HG02840 (cell line): ENCODE data around the gene PFKP.

Experiments used
- ATAC-seq: cut with Tn5 transposase; IDR thresholded peaks from one replicate; pipeline ENCODE4 v1.9.1; 2021; ENCODE audit warnings: mild to moderate bottlenecking, moderate library complexity, moderate number of reproducible peaks; ENCODE audit not compliant: unreplicated experiment, low FRiP score

PFKP gene

DNA sequence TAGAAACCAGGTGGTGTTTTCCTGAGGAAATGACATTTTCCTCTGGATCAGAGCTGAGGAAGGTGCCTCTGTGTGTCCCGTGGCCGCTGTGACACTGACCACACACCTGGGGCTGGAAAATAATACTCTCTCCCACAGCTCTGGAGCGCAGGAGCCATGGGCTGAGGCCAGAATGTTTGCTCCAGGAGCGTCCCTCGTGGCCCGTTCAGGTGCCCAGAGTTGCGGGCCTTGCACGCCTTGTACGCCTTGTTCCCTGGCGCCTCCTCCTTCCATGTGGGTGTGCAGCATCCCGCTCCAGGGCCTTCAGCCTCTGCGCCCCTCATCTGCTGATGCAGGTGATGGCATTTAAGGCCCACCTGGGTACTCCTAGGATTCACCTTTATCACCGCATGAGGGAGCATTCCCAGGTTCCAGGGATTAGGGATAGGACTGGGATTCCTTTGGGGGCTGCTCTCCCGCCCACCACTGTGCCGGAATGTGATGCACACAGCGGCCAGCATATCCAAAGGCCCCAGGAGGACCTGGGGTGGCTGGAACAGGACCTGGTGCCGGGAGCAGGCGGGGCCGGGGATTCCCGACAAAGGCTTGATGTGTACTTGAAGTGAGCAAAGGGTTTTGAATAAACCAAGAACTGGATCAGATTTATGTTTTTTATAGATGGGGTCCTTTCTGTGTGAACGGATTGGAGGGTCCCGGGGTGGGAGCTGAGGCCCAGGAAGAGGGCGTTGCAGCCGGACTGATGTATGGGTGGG is 61.2 kb downstream of the PFKP start:
- ATAC-seq = no peak

DNA sequence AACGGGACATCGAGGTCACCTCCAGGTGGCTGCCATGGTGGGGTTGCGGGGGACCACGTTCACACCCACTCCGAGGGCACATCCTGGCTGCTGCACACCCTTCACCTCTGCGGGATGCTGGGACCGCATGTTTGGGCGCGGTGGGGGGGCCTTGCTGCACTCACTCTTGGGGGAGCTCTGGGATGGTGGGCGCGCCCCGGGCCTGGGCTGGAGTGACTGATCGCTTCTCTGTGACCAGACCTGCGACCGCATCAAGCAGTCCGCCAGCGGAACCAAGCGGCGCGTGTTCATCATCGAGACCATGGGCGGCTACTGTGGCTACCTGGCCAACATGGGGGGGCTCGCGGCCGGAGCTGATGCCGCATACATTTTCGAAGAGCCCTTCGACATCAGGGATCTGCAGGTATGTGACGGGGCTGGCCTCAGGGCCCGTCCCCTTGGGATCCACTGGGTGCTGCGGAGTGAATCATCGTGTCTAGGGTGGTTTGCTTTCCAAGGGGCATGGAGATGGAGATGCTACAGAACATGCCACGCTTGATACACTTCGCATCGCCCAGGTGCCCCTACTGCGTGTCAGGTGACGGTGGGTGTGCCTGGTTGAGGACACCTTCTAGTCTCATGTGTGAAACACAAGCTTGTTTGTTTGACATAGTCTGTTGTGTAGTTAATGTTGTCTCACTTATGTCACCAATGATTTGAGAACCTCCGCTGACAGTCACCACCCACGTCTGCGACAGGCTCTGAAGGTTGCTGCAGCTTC is 62.4 kb downstream of the PFKP start:
- no peak for ATAC-seq

DNA sequence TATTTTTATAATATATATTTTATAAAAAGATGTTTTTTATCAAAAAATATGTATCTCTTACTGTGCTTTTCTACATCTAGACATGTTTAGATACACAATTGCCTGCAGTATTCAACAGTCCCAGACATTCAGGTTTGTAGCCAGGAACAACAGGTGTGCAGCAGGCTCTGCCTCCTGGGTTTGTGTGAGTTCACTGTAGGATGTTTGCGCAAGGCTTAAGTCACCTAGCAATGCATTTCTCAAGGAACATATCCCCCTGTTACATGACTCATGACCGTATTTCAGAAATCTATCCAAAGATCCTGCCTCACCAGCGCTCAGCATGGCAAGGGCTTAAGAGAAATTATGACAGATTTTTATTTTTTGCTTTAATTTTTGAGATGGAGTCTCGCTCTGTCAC is 63.8 kb downstream of the PFKP start:
- no peak for ATAC-seq

DNA sequence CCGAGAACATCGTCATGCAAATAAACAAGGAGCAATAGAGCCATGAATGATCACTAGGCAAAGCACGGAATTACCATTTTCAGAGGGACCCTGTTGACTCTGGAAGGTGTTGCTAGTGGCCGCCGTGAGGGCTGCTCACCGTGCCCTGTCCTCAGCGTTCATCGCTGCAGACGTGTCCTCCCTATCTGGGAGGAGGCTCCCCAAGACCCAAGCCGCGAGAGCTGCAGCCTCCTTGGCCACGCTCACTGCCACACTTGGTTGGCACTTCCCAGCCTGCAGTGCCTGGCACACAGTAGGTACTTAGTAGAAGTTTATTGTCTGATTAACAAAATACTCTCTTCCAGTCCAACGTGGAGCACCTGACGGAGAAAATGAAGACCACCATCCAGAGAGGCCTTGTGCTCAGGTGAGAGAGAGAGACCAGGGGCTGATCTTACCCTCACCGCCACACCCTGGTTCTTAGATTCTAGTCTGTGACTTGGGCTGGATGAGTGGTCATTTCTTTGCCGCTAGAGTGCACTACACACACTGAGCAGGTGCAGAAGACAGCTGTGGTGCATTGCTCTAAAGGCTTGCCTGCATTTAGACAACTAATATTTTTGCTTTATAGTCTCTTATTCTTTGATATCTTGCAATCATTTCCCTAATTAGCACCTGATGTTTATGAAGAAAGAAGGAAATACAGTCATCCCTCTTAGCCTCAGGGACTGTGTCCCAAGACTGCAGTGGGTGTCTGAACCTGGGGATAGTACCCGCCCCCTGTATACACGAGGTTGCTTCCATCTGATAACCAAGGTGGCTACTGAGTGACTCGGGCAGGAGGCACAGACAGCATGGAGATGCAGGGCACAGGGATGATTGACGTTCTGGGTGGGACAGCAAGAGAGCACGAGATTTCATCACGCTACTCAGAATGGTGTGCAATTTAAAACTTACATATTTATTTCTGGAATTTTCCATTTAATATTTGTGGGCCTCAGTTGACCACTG is 65.0 kb downstream of the PFKP start:
- ATAC-seq = no peak

DNA sequence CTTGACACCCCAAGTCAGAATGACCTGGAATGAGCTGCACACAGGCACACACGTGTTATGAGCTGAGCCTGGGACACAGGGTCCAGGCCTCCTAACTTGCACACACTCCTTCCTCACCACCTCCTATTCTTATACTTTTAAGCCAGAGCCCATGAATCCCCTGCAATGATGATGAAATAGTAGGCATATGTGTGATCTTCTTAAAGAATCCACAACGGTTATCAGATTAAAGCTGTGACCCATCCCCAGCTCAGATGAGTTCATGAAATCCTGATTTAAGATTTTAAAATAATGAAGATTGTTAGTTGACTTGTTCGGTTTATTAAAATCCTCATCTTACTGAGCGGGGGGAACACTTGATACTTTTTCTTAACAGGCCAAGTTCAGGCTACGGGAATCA is 66.6 kb downstream of the PFKP start:
- ATAC-seq = no peak

DNA sequence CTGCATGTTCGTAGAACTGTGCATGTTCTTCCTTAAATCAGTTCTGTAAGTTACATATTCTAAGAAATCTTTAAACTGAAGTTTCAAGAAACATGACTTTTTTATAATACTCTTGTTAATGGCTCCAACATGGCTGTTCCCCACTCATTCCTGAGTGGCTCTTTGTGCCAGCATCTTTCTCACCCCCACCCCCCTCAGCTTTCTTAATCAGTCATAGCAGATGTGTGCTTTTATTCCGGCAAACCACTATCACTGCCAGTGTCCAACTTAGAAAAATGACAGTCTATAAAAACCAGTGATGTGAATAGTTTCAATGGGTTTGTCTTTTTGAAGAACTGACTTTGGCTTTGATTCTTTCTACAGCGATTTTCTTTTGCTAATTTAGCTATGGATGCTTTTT is 67.7 kb downstream of the PFKP start:
- no peak for ATAC-seq

DNA sequence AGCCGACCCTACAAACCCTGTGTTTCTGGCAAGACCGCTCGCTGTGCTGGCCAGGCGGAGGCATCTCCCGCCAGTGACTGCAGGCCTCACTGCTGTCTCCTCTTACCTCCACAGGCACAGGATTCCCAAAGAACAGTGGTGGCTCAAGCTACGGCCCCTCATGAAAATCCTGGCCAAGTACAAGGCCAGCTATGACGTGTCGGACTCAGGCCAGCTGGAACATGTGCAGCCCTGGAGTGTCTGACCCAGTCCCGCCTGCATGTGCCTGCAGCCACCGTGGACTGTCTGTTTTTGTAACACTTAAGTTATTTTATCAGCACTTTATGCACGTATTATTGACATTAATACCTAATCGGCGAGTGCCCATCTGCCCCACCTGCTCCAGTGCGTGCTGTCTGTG is 69.0 kb downstream of the PFKP start:
- ATAC-seq = no peak

DNA sequence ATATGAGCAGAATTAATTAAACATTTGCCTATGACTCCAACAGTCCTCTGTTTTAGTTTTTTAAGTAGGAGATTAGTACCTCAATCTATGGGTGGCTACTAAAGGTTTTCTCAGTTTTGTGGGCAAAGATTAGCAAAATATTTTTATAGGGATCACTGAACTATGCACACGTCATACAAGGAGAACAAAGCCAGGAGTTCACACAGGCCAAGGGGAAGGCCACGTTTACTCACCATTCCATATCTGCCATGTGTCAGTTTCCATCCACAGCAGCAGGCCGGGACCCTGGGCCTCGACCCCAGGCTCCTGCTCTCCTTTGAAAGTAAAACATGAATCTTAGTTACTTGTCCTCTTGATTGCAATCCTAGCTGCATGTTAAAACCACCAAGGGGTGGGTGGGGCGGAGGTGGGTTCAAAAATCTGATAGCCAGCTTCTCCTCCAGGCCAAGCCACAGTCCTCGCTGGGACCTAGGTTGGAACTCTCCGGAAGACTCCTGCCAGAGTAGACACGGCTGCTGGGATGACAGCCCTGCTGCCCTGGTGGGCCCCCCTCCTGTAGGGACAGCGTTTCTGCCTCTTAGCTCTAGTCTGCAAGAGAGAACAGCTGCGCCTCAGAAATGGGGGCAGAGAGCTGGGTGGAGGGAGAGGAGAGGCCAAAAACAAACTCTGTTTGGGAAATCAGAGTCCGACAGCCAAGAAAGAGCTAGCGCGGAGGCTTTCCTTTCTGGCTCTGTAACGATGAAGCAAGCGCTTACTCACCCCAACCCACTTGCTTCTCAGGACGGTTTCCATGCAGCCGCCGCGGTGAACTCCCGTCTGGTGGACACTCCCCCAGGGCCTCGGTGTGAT is 69.6 kb downstream of the PFKP start:
- no peak for ATAC-seq

DNA sequence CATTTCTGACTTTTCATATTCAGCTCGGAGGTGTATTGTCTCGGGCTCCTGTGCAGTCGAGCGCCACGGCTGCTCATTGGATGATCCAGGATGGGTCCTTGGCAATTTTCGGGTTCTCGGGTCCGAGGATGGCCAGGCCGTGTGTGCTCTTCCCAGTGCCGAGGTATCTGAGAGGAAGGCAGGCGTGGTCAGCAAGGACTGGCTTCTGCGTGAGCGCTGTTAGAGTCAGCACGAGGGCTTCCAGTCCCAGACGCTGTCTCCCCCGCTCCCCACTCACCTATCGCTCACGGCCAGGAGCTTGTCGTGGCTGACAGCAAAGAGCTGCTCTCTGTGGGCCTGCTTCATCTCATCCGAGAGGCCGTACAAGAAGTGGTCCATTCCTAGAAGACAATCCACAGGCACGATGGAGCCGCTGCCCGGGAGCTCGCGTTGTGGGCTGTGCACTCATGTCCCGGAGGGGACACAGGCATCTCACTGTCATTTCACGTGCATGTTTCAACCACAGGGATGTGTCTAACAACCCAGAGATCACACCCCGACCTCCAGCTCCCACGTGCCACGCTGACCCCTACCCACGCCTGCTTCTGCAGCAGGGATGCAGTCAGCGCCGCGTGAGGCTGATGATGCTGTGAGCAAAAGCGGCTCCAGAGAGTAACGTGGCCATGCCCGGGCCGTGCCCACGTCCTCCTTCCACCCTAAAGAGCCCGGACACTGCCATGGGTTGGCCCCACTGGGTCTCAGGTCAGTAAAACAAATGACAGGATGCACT is 70.8 kb downstream of the PFKP start:
- ATAC-seq = no peak

DNA sequence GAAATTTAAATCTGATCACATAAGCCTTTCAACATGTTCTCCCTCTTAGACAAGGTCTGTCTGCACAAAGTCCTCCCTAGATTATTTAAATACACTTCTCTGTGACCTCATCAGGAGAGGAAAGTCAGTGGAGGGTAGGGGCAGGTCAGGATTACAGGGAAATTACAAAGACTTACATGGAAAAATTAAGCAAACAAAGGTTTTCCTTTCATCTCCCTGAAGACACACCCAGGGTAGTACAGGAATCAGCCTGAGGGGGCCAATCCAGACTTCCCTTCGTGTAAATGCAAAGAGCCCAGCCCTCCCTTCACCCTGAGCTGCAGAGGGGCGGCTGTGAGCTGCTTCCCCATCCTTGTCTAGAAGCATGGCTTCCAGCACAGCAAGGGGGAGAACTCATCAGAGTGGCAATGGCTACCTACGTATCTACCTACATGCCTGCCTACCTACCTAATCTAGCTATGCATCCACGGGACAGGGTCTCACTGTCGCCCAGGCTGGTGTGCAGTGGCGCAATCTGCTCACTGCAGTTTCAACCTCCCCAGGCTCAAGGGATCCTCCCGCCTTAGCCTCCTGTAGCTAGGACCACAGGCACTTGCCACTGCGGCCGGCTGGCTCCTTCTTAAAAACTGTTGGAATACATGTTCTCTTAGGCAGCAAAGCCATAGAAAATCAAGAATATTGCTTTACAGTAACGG is 72.0 kb downstream of the PFKP start:
- ATAC-seq = no peak

DNA sequence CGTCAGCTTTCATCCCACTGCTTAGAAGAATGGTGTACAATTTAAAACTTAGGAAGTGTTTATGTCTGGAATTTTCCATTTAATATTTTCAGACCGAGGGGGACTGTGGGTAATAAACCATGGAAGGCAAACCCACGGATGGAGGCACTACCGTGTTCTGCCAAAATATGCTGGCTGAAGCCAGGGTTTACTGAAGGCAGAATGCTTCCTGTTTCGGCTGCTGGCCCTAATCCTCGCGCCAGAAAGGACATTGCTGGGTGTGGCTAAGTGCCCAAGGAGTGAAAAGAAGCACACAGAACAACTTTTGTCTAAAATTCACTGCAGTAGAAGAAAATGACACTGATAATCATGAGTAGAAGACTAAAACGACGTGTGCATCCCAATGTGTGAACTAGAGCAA is 72.9 kb downstream of the PFKP start:
- ATAC-seq = no peak

DNA sequence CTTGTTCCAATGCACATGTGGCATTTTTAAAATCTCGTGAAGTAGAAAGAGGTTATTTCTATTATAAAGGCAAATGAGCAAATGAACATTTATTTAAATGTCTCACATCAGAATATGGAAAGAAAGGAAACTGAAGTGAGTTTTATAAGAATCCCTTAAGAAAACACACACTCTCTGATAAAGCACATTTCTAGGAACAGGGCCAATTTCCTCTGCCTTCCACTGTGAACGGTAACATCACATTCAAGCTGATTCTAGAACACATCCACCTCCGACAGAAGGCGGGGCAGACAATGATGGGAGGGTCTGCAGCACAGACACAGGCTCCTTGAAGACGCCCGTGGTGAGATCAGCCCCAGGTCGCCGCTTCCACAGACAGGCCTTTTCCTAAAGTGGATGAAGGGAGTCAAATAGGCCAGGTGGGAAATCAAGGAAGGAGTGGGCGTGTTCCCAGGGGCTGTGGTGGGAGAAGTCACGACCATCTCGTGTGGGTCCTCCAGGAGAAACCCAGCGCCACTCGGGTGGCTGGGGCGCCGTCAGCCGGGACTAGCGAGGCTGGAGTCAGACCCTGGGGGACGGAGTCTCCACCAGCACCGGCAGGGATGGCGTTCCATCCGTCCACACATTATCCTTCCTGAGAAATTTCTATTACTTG is 74.1 kb downstream of the PFKP start:
- ATAC-seq = no peak

DNA sequence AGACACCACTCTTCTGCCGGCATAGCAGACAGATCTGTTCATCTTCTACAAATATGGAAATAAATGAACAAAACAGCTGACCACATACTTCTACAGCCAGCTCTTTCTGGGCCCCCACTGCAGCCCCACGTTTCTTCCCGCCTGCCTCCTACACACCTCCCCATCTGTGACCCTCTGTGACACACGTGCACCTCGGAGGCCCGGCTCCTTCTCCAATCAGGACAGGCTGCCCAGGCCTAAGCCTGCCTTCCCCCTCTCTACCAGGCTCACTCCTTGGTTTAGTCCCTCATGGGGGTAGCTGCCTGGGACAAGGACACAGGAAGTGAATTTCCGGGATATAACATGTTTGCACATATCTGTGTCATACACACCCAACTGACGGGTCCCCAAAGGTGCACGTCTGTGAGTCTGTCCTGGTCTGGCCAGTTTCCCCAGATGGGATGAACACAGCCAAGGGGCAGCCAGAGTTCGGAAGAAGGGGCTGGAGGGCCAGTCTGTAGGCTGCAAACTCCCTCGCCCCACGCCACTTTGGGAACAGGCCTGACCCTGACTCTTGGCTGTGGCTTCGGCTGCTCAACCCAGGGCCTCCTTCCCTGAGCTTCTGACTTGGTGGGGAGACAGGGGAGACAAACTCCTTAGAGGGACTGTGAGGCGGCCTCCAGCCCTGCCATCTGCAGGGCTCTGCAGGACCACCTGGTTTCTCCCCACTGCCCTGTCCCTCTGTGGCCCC is 75.0 kb downstream of the PFKP start:
- no peak for ATAC-seq

DNA sequence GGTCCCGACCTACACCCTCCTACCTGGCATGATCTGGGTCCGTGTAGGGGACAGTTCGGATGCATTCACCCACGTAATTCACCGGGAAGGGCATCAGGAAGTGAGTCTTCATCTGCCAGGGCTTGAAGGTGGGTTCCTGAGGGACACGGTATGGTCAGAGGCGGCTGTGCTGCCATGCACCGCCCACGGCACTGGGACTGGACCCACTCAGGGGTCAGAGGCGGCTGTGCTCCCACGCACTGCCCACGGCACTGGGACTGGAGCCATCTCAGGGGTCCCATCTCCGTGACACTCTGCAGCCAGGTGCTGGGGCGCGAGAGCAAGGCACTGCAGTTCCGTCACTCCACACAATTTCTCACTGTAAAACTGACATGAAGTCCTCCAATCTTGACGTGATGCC is 76.0 kb downstream of the PFKP start:
- ATAC-seq = no peak

DNA sequence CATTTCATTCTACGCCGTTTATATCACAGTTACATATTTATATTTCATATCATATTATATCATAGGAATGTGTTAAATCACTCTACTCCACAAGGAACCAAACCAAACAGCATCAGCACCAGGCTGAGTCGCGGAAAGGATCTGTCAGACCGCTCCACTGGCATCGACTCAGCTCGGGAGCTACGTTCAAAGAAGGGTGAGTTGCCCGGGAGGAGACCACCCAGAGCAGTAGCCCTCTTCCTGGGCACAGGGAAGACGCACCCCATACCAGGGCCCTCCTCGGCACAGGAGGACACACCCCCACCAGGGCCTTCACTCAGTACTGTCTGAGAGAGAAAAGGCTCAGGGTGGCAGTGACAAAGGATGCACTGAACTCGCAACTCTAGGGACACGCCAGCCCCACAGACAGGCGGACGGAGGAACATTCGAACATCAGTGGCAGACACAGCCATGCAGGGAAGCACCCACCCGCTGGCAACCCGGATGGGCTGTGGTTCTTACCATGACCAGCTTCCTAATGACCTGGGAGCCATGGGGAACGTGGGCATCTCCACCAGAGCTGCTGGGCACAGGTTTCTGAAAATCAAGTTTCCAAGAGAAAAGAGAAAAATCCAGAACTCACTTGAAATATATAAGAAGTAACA is 76.6 kb downstream of the PFKP start:
- no peak for ATAC-seq

DNA sequence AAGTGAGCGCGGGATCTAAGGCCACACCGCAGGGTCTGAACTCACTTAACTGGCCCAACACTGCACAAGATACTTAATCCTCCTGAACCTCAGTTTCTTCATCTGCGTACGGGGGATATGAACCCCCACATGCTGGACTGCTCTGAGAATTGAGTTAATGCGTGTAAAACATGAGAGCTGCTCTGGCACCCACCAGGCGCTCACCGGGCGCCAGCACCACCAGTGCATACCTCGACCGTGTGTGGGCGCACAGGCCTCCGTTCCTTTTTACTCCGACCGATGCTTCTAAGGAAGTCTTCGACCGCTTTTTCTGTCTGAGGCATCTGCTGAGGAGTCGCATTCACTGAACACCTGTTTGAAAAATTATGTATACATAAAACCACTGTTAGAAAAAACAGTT is 78.0 kb downstream of the PFKP start:
- no peak for ATAC-seq

DNA sequence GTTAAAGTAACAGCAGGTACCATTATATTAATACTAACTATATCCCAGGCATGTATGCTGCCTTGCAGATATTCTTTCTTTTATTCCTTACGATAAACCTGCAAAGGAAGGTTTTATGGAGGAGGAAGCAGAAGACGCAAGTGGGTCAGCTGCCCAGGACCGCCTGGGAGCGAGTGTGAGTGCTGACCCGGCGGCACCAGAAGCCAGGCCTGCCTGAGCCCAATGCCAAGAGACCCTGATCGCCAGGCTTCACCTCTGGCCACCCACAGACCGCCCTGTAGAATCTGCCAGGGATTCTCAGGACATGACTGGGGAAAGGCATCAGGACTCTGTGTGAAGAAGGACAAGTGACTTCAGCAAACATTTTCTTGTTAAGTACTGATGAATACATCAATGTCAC is 78.9 kb downstream of the PFKP start:
- no peak for ATAC-seq
